Esophagus (tissue), 2 donors: ENCODE data around the gene GBA2. TPM values are rescaled to one million over a fixed set of nuclear protein-coding genes. Genes with fewer than 3 reads are reported as not detected.
A peak's percentile ranks its signal among the peaks of the same experiment; 100 is the strongest.

Source experiments
- H3K27ac ChIP-seq, 2 donors: one replicate each; pipeline ENCODE4 v1.5.1; 2013; ENCODE audit warnings: low read depth in 2 of 2, mild to moderate bottlenecking in 2 of 2, inconsistent platforms in 1 of 2, low read length in 1 of 2, moderate library complexity in 1 of 2
- H3K27me3 ChIP-seq, 2 donors: one replicate each; pipeline ENCODE4 v1.6.1; 2013; ENCODE audit warnings: low read length in 2 of 2, control low read depth in 1 of 2, mild to moderate bottlenecking in 1 of 2; ENCODE audit not compliant: insufficient read depth in 2 of 2, control insufficient read depth in 1 of 2
- H3K36me3 ChIP-seq, 2 donors: one replicate each; pipeline ENCODE4 v1.6.1; 2013; ENCODE audit warnings: low read length in 1 of 2; ENCODE audit not compliant: control insufficient read depth in 2 of 2, insufficient read depth in 2 of 2
- H3K4me1 ChIP-seq, 2 donors: one replicate each; pipeline ENCODE4 v1.6.1; 2013; ENCODE audit warnings: low read length in 1 of 2; ENCODE audit not compliant: control insufficient read depth in 2 of 2, insufficient read depth in 2 of 2
- H3K4me3 ChIP-seq, 2 donors: one replicate each; pipeline ENCODE4 v1.5.1; 2013; ENCODE audit warnings: low read length in 2 of 2, mild to moderate bottlenecking in 2 of 2, low read depth in 1 of 2, moderate library complexity in 1 of 2
- H3K9me3 ChIP-seq, 2 donors: one replicate each; pipeline ENCODE4 v1.6.1; 2013; ENCODE audit warnings: mild to moderate bottlenecking in 2 of 2, low read depth in 1 of 2, low read length in 1 of 2, moderate library complexity in 1 of 2; ENCODE audit not compliant: control insufficient read depth in 2 of 2, insufficient read depth in 1 of 2
- WGBS, 2 donors: extraction: QIAGEN DNeasy Blood & Tissue Kit; methylation state at CpG; one replicate each; pipeline ENCODE4 v1.1.7; 2013; 5-methylcytosine and 5-hydroxymethylcytosine counted together
- polyA plus RNA-seq, 2 donors: library from polyadenylated mRNA; stranded (reverse); fragments of 200-250 nt; gene quantifications; one replicate each; pipeline ENCODE4 v1.2.3, GENCODE V29; 2013
- donor health status: healthy with polysubstance abuse.
- donor health status: Bipolar disorder and iron deficiency.

Gene GBA2
- polyA plus RNA-seq, 2 donors = 26.7 to 45.8 TPM

DNA sequence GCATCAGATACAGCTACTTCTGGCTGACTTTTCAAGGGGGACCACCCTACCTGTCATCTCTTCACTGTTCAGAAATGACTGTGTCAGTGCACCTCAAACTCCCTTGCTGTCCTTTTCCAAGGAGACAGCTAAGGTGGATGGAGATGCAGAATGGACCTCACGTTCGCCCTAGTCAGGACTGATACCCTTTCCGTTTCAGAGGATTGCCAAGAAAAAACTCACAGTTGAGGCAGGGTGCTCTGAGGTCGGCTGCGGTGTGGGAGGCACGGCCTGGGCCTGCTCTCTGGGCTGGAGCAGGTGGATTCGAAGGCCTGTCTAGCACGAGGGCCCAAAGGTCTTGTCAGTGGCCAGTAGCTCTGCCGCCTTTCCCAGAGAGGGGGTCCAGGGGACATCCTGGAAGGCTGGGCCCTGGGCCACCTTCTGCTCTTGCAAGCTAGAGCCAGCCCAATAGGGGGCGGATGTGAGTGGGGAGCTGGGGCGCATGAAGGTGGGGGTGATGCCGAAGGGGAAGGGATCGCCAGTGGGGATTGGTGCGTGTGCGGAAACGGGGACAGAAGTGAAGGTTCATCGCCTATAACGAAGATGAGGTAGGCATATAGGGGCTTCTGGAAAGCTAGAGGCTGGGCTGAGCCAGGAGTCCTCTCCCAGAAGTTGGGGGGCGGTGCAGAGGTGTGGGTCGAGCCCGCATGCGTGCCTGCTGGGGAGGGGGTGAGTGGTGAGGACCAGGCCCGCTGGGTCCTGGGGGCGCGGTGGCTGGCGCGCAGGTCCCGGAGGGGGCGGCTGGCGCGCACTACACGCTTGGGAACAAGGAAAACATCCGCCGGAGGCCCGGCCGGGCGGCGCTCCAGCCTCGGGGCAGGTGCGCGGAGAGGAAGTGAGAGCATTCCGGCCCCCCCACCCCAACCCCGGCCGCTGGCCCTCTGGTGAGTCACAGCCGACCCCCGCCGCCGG is 7.5 kb upstream of the GBA2 start:
- Histone ChIP-seq H3K9me3 (no peaks in the 10 kb centered on the region), H3K27ac (peak overlapping the region; percentile 74 to 82), H3K27me3 (no peaks in the 10 kb centered on the region), H3K4me1 (peaks cover 0 to 11% of the 10 kb centered on the region in 2 donors), H3K36me3 (peaks cover 9 to 24% of the 10 kb centered on the region in 2 donors), H3K4me3 (peak overlapping the region; percentile 43 to 51)
- 12 to 14% methylated on average over 43 to 48 of the region's 48 CpGs for WGBS, 2 donors

DNA sequence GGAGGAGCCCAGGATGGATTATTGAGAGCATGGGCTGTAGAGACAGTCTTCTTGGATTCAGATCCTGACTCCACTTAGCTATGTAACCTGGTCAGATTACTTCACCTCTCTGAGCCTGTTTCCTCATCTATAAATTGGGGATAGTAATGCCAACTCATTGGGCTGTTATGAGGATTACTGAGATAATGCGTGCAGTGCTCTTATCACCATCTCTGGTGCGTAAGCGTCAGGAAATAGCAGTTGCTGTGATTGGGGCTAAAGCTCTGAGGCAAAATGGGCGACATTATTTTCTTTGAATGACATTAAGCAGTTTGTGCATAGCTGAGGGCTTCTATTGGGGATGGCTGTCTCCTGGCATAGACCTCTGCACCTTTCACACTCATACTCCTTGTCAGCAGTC is 6.0 kb upstream of the GBA2 start:
- 94 to 95% methylated on average over 4 of the region's 4 CpGs for WGBS, 2 donors
- Histone ChIP-seq H3K4me1 (peaks cover 0 to 12% of the 10 kb centered on the region in 2 donors), H3K27me3 (no peaks in the 10 kb centered on the region), H3K36me3 (peaks cover 12 to 31% of the 10 kb centered on the region in 2 donors), H3K4me3 (no peak overlapping the region), H3K27ac (no peak overlapping the region), H3K9me3 (no peaks in the 10 kb centered on the region)

DNA sequence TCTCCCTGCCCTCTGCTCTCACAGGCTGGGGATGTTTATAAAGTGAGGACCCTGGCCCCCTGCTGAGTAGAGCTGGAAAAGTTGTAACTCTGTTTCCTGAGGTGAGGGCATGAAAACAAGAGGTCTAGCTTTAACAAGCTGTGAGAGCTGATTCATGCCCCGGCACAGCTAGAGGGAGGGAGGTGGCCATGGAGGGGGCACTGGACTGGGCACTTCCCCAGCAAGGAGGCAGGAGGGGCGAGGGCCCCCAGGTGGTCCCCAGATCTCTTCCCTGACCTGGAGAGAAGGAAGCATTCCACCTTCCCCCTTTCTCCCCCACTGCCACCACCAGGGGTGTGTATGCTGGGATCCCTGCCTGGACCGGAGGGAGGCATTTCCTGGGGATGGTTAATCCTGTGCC is 5.2 kb upstream of the GBA2 start, which contains the start of gene MSMP:
Gene MSMP, minus strand, starts transcription at position 13 of the 400 bp plus-strand sequence. CDS start 147 bp downstream, outside the sequence.
- Histone ChIP-seq H3K36me3 (peaks cover 12 to 31% of the 10 kb centered on the region in 2 donors), H3K4me1 (peaks cover 0 to 13% of the 10 kb centered on the region in 2 donors), H3K9me3 (no peaks in the 10 kb centered on the region), H3K4me3 (no peak within 1 kb of the TSS), H3K27me3 (no peaks in the 10 kb centered on the region), H3K27ac (no peak within 1 kb of the TSS)
- WGBS, 2 donors = 51 to 84% methylated on average over 2 to 3 of the region's 3 CpGs

GRCh38 chr9:35753466-35753865 is 4.4 kb upstream of the GBA2 start:
- Histone ChIP-seq H3K9me3 (no peaks in the 10 kb centered on the region), H3K27me3 (no peaks in the 10 kb centered on the region), H3K4me1 (peaks cover 0 to 13% of the 10 kb centered on the region in 2 donors), H3K36me3 (peaks cover 12 to 31% of the 10 kb centered on the region in 2 donors), H3K27ac (no peak overlapping the region), H3K4me3 (no peak overlapping the region)
- WGBS, 2 donors = 91% methylated on average over 5 of the region's 5 CpGs

DNA sequence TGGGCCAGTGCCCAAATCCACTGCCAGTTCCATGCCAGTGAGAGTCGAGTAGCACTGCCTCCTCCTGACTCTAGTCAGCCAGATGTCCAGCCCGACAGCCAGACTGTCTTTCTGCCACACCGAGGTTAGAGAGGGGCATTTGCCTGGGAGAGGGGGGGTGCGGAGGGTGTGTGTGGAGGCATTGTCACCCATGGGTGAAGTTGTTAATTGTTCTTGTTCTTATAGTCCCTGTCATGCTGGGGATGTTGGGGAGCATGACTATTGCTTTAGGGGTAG is 1.2 kb upstream of the GBA2 start:
- no peaks in the 10 kb centered on the region for H3K27me3 ChIP-seq
- H3K4me1 ChIP-seq = peaks cover 2 to 5% of the 10 kb centered on the region in 2 donors
- H3K27ac ChIP-seq = peak overlapping the region in 1 of 2 donors; percentile 86
- H3K36me3 ChIP-seq = peaks cover 12 to 31% of the 10 kb centered on the region in 2 donors
- no peaks in the 10 kb centered on the region for H3K9me3 ChIP-seq
- 56 to 57% methylated on average over 4 of the region's 4 CpGs for WGBS, 2 donors
- H3K4me3 ChIP-seq = peak overlapping the region in 1 of 2 donors; percentile 81

- Histone ChIP-seq H3K27ac (peak overlapping the region; percentile 86 to 93), H3K9me3 (no peaks in the 10 kb centered on the region), H3K27me3 (no peaks in the 10 kb centered on the region), H3K4me1 (peaks cover 2 to 5% of the 10 kb centered on the region in 2 donors), H3K36me3 (peaks cover 12 to 32% of the 10 kb centered on the region in 2 donors), H3K4me3 (peak overlapping the region; percentile 81 to 96)
- WGBS, 2 donors = 3 to 4% methylated on average over 17 to 19 of the region's 19 CpGs
Observed at GRCh38 chr9:35749515-35750255, 657 bp upstream of the GBA2 start.

- Histone ChIP-seq H3K9me3 (no peaks in the 10 kb centered on the region), H3K4me3 (peak overlapping the region; percentile 81 to 96), H3K27ac (peak overlapping the region; percentile 86 to 93), H3K4me1 (peaks cover 2 to 5% of the 10 kb centered on the region in 2 donors), H3K27me3 (no peaks in the 10 kb centered on the region), H3K36me3 (peaks cover 8 to 32% of the 10 kb centered on the region in 2 donors)
- 0 to 1% methylated on average over 24 of the region's 24 CpGs for WGBS, 2 donors
Observed at GRCh38 chr9:35748242-35748857, 678 bp downstream of the GBA2 start.

- no peaks in the 10 kb centered on the region for H3K9me3 ChIP-seq
- H3K4me3 ChIP-seq = peak overlapping the region in 1 of 2 donors; percentile 81
- H3K36me3 ChIP-seq = peaks cover 6 to 26% of the 10 kb centered on the region in 2 donors
- no peaks in the 10 kb centered on the region for H3K27me3 ChIP-seq
- peaks cover 2 to 5% of the 10 kb centered on the region in 2 donors for H3K4me1 ChIP-seq
- H3K27ac ChIP-seq = no peak overlapping the region
- WGBS, 2 donors = 33 to 37% methylated on average over 3 of the region's 3 CpGs
Observed at GRCh38 chr9:35746583-35746982, 2.4 kb downstream of the GBA2 start.

DNA sequence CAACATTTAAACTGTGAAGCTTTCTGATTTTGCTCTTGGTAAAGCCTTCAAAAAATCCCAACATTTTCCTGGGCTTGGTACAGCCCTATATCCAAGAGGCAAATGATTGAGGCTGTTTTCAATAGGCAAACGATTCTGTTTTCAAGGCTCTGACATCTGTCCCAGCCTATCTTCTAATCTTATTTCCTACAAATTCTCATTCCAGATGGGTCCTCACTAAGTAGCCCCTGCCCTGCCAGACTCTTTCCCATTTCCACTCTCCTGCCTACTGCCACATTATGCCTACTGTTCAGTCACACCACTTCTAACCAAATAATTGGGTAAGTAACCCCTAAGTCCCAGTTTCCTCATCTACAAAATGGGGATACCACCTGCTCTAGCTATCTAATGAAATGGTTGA is 3.5 kb downstream of the GBA2 start:
- H3K27ac ChIP-seq = no peak overlapping the region
- 56 to 61% methylated on average over 1 of the region's 1 CpG for WGBS, 2 donors
- H3K27me3 ChIP-seq = no peaks in the 10 kb centered on the region
- H3K36me3 ChIP-seq = peaks cover 6 to 25% of the 10 kb centered on the region in 2 donors
- H3K4me3 ChIP-seq = no peak overlapping the region
- peaks cover 2 to 5% of the 10 kb centered on the region in 2 donors for H3K4me1 ChIP-seq
- no peaks in the 10 kb centered on the region for H3K9me3 ChIP-seq
